GM23338 (cell line): Measurements from ENCODE around the gene LRP1-AS.

ENCODE experiments used
- CREB1 ChIP-seq: fragments of 250-450 bp; sonication (Bioruptor Pico); IDR thresholded peaks from 2 replicates; pipeline ENCODE4 v1.5.0; 2020; ENCODE audit warnings: low read depth, mild to moderate bottlenecking, moderate library complexity
- EZH2 ChIP-seq: fragments of 200-600 bp; sonication (generic); IDR thresholded peaks from one replicate; pipeline ENCODE4 v1.8.0; 2017; ENCODE audit warnings: antibody characterized with exemption, mild to moderate bottlenecking, low read depth; ENCODE audit not compliant: unreplicated experiment
- EZH2phosphoT487 ChIP-seq: fragments of 200-600 bp; sonication (generic); IDR thresholded peaks from one replicate; pipeline ENCODE4 v1.8.1; 2018; ENCODE audit warnings: antibody characterized with exemption; ENCODE audit not compliant: unreplicated experiment
- JUNB ChIP-seq: IDR thresholded peaks from one replicate; pipeline ENCODE4 v1.6.1; 2016; ENCODE audit warnings: antibody characterized with exemption; ENCODE audit not compliant: unreplicated experiment
- NANOG ChIP-seq: IDR thresholded peaks from 2 replicates; pipeline ENCODE4 v1.6.1; 2016; ENCODE audit warnings: antibody characterized with exemption, borderline replicate concordance
- POLR2AphosphoS5 ChIP-seq: IDR thresholded peaks from 2 replicates; pipeline ENCODE4 v1.6.1; 2016; ENCODE audit warnings: antibody characterized with exemption, low read depth
- REST ChIP-seq: IDR thresholded peaks from one replicate; pipeline ENCODE4 v1.6.1; 2018; ENCODE audit warnings: antibody characterized with exemption; ENCODE audit not compliant: unreplicated experiment
- STAT1 ChIP-seq: IDR thresholded peaks from one replicate; pipeline ENCODE4 v1.6.1; 2016; ENCODE audit warnings: antibody characterized with exemption; ENCODE audit not compliant: unreplicated experiment
- ZNF114 ChIP-seq: fragments of 250-450 bp; sonication (Bioruptor Pico); IDR thresholded peaks from 2 replicates; pipeline ENCODE4 v1.5.0; 2020; ENCODE audit warnings: mild to moderate bottlenecking, moderate library complexity
- ZNF331 ChIP-seq: fragments of 250-450 bp; sonication (Bioruptor Pico); IDR thresholded peaks from 2 replicates; pipeline ENCODE4 v1.5.0; 2020; ENCODE audit warnings: low read depth, mild to moderate bottlenecking, moderate library complexity
- TF ChIP-seq, protein P1 (sequence below), 2 experiments: fragments of 200-600 bp in 1 of 2; sonication (generic) in 1 of 2; conservative IDR thresholded peaks; 2 replicates each; pipeline versions ENCODE4 v1.5.1 to v1.6.1; 2016 to 2017; ENCODE audit warnings: antibody characterized with exemption in 2 of 2, low read depth in 2 of 2, mild to moderate bottlenecking in 2 of 2, moderate library complexity in 1 of 2
- TF ChIP-seq, protein P2 (sequence below): IDR thresholded peaks from 2 replicates; pipeline ENCODE4 v1.6.1; 2016; ENCODE audit warnings: antibody characterized with exemption

- TF ChIP-seq, protein P1, sequence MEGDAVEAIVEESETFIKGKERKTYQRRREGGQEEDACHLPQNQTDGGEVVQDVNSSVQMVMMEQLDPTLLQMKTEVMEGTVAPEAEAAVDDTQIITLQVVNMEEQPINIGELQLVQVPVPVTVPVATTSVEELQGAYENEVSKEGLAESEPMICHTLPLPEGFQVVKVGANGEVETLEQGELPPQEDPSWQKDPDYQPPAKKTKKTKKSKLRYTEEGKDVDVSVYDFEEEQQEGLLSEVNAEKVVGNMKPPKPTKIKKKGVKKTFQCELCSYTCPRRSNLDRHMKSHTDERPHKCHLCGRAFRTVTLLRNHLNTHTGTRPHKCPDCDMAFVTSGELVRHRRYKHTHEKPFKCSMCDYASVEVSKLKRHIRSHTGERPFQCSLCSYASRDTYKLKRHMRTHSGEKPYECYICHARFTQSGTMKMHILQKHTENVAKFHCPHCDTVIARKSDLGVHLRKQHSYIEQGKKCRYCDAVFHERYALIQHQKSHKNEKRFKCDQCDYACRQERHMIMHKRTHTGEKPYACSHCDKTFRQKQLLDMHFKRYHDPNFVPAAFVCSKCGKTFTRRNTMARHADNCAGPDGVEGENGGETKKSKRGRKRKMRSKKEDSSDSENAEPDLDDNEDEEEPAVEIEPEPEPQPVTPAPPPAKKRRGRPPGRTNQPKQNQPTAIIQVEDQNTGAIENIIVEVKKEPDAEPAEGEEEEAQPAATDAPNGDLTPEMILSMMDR (conservative IDR thresholded peaks at IDR 0.05; ENCODE audit: low read depth in 2 of 2) = no peak
- TF ChIP-seq POLR2AphosphoS5 = no peak
- no peak for TF ChIP-seq JUNB
- no peak for TF ChIP-seq STAT1
- no peak for TF ChIP-seq REST
- no peak for TF ChIP-seq EZH2phosphoT487
- no peak for TF ChIP-seq EZH2
- TF ChIP-seq ZNF114 (CRISPR knock-in tag) = no peak
- TF ChIP-seq, protein P2, sequence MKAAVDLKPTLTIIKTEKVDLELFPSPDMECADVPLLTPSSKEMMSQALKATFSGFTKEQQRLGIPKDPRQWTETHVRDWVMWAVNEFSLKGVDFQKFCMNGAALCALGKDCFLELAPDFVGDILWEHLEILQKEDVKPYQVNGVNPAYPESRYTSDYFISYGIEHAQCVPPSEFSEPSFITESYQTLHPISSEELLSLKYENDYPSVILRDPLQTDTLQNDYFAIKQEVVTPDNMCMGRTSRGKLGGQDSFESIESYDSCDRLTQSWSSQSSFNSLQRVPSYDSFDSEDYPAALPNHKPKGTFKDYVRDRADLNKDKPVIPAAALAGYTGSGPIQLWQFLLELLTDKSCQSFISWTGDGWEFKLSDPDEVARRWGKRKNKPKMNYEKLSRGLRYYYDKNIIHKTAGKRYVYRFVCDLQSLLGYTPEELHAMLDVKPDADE = no peak
- no peak for TF ChIP-seq CREB1 (CRISPR knock-in tag)
- no peak for TF ChIP-seq NANOG
- no peak for TF ChIP-seq ZNF331 (CRISPR knock-in tag)
These were observed 17.0 kb upstream of the LRP1-AS start for GRCh38 chr12:57164454-57164853.
